Gastrocnemius medialis (tissue), 4 donors: Measurements from ENCODE around the gene MSI2.

Experiments
- CTCF ChIP-seq, 5 experiments: fragments of 450-650 bp in 3 of 5; fragments of 200-600 bp in 2 of 5; sonication (generic) in 2 of 5; IDR thresholded peaks in 4 of 5; conservative IDR thresholded peaks in 1 of 5; 1 replicate in 4 of 5; 2 replicates in 1 of 5; pipeline ENCODE4 v1.5.1; 2016 to 2019; ENCODE audit warnings: antibody characterized with exemption in 5 of 5, mild to moderate bottlenecking in 3 of 5, moderate library complexity in 3 of 5
- POLR2A ChIP-seq, 2 donors: fragments of 450-650 bp; IDR thresholded peaks; one replicate each; pipeline ENCODE4 v1.6.1; 2017; ENCODE audit warnings: antibody characterized with exemption in 2 of 2, mild to moderate bottlenecking in 2 of 2, moderate library complexity in 2 of 2

- TF ChIP-seq CTCF (IDR thresholded peaks at IDR 0.05 in 4 of 5, conservative IDR thresholded peaks at IDR 0.05 in 1 of 5) (no peak), POLR2A (IDR thresholded peaks at IDR 0.05) (no peak)
Observed at GRCh38 chr17:57565176-57565575, 308.9 kb downstream of the MSI2 start.
